Vagina (tissue), 2 donors: ENCODE measurements around the gene SRSF10. TPM values are rescaled to one million over a fixed set of nuclear protein-coding genes. Genes with fewer than 3 reads are reported as not detected.

Experiments
- DNase-seq, 2 donors: peaks; one replicate each; pipeline ENCODE4 v3.0.0-alpha.2; 2017; ENCODE audit errors: extremely low spot score in 2 of 2
- H3K27ac ChIP-seq: fragments of 200-600 bp; sonication (generic); one replicate; pipeline ENCODE4 v1.5.1; 2019
- H3K27me3 ChIP-seq: fragments of 200-600 bp; sonication (generic); one replicate; pipeline ENCODE4 v1.5.1; 2019
- H3K36me3 ChIP-seq, 2 donors: fragments of 200-600 bp; sonication (generic); one replicate each; pipeline ENCODE4 v1.5.1; 2017 to 2019
- H3K4me1 ChIP-seq: fragments of 200-600 bp; sonication (generic); one replicate; pipeline ENCODE4 v1.5.1; 2019
- H3K4me3 ChIP-seq, 2 donors: fragments of 200-600 bp; sonication (generic); 1 replicate in 1 of 2; 2 replicates in 1 of 2; pipeline ENCODE4 v1.5.1; 2016 to 2019
- H3K9me3 ChIP-seq: fragments of 200-600 bp; sonication (generic); one replicate; pipeline ENCODE4 v1.5.1; 2019
- POLR2A ChIP-seq, 2 donors: fragments of 450-650 bp; IDR thresholded peaks; one replicate each; pipeline ENCODE4 v1.6.1; 2017; ENCODE audit warnings: antibody characterized with exemption in 2 of 2, mild to moderate bottlenecking in 2 of 2, moderate library complexity in 2 of 2
- POLR2AphosphoS5 ChIP-seq, 2 donors: sonication (generic); formaldehyde crosslinking; IDR thresholded peaks; one replicate each; pipeline ENCODE4 v1.9.0; 2017; ENCODE audit warnings: antibody characterized with exemption in 2 of 2, mild to moderate bottlenecking in 2 of 2, low read depth in 1 of 2; ENCODE audit not compliant: insufficient read depth in 1 of 2
- intact Hi-C: fragments of 100-400 bp; cut with DNase I; formaldehyde crosslinking; loops from one replicate; pipeline ENCODE4 v1.15.1; 2023
- total RNA-seq: library from RNA; depleted of rRNA; stranded (reverse); fragments of >200 nt; gene quantifications from one replicate; pipeline ENCODE4 v1.2.3, GENCODE V29; 2016
- TF ChIP-seq, protein P1 (sequence below), 3 experiments: fragments of 450-650 bp in 2 of 3; fragments of 200-600 bp in 1 of 3; sonication (generic) in 1 of 3; IDR thresholded peaks; one replicate each; pipeline ENCODE4 v1.5.1; 2017 to 2019; ENCODE audit warnings: antibody characterized with exemption in 3 of 3, mild to moderate bottlenecking in 2 of 3, moderate library complexity in 2 of 3

The SRSF10 gene
- total RNA-seq, 1 donor from 2014 or later, result 72.4 TPM

GRCh38 chr1:23957096-23957495 is 23.0 kb downstream of the SRSF10 start:
- Histone ChIP-seq H3K4me3 (no peak overlapping the region), H3K27ac (no peak overlapping the region), H3K9me3 (no peaks in the 10 kb centered on the region), H3K36me3 (peaks cover 0 to 5% of the 10 kb centered on the region in 2 donors), H3K4me1 (peaks cover 29% of the 10 kb centered on the region), H3K27me3 (no peaks in the 10 kb centered on the region)
- TF ChIP-seq POLR2AphosphoS5 (IDR thresholded peaks at IDR 0.05; ENCODE audit: insufficient read depth in 1 of 2, low read depth in 1 of 2) (no peak), POLR2A (IDR thresholded peaks at IDR 0.05) (no peak)
- TF ChIP-seq, protein P1, sequence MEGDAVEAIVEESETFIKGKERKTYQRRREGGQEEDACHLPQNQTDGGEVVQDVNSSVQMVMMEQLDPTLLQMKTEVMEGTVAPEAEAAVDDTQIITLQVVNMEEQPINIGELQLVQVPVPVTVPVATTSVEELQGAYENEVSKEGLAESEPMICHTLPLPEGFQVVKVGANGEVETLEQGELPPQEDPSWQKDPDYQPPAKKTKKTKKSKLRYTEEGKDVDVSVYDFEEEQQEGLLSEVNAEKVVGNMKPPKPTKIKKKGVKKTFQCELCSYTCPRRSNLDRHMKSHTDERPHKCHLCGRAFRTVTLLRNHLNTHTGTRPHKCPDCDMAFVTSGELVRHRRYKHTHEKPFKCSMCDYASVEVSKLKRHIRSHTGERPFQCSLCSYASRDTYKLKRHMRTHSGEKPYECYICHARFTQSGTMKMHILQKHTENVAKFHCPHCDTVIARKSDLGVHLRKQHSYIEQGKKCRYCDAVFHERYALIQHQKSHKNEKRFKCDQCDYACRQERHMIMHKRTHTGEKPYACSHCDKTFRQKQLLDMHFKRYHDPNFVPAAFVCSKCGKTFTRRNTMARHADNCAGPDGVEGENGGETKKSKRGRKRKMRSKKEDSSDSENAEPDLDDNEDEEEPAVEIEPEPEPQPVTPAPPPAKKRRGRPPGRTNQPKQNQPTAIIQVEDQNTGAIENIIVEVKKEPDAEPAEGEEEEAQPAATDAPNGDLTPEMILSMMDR (IDR thresholded peaks at IDR 0.05), result no peak
- intact Hi-C loops, result loop anchor here (5.0 kb wide), 1 partner anchor 70 kb away; no protein-coding TSS in a partner anchor
- DNase-seq, result no peak

DNA sequence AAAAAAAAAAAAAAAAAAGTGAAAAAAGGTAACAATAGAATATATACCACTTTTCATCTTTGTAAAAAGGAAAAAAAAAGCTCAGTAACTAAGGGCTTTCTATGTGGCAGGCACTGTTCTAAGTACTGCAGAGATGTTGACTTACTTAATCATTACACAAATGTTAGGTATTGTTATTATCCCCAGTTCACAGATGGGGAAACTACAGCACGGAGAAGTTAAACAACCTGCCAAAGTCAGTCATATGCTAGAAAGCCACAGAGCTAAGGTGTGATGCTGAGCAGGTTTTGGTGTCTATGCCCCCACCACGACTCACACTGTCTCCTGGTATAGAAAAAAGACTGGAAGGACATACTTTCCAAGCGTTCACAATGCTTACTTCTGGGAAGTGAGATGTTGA is 27.1 kb downstream of the SRSF10 start:
- no peaks in the 10 kb centered on the region for H3K36me3 ChIP-seq
- no peak overlapping the region for H3K27ac ChIP-seq
- no peak for DNase-seq
- H3K27me3 ChIP-seq, result no peaks in the 10 kb centered on the region
- H3K4me3 ChIP-seq, result no peak overlapping the region
- TF ChIP-seq, protein P1 (IDR thresholded peaks at IDR 0.05), result no peak
- TF ChIP-seq POLR2A (IDR thresholded peaks at IDR 0.05), result no peak
- intact Hi-C loops, result no loop called here
- H3K4me1 ChIP-seq, result peaks cover 9% of the 10 kb centered on the region
- no peaks in the 10 kb centered on the region for H3K9me3 ChIP-seq

GRCh38 chr1:23947366-23947765 is 32.8 kb downstream of the SRSF10 start:
- intact Hi-C loops, result no loop called here

DNA sequence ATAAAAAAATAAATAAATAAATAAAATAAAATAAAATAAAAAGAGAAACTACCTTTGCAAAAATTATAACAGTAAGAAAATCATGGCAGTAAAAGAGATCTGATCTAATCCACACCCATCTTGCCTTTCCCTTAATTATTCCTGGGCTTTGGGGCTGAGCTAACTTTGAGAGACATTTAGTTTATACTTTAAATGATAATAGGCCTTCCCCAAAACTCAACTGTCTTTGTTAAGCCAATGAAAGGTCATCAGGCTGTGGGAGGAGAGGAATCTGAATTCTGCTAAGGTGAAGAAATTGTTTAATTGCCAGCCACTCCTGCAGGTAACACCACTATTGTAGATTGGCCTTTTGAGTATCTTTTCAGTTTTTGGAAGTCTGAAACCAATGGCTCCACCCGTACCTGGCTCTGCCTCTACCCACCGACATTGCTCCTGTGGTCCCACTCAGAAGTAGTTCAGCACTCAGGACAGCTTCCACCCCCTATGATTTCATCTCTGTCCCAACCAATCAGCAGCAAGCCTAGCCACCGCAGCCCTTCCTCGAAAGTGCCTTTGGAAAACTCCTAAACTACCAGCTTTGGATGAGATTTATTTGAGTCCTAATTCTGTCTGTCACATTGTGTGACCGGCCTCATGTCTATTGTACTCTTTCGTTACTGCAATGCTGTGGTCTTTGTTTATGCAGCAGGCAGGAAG is 43.5 kb downstream of the SRSF10 start:
- TF ChIP-seq POLR2AphosphoS5 (IDR thresholded peaks at IDR 0.05; ENCODE audit: insufficient read depth in 1 of 2, low read depth in 1 of 2), result no peak
- TF ChIP-seq, protein P1 (IDR thresholded peaks at IDR 0.05), result no peak
- no peak for TF ChIP-seq POLR2A (IDR thresholded peaks at IDR 0.05)
- no peak for DNase-seq

More at GRCh38 chr1:23947366-23947765, 32.8 kb downstream of the SRSF10 start:
- H3K9me3 ChIP-seq, result no peaks in the 10 kb centered on the region
- DNase-seq, result no peak
- H3K27me3 ChIP-seq, result no peaks in the 10 kb centered on the region
- TF ChIP-seq POLR2AphosphoS5 (IDR thresholded peaks at IDR 0.05; ENCODE audit: insufficient read depth in 1 of 2, low read depth in 1 of 2), result no peak
- TF ChIP-seq, protein P1 (IDR thresholded peaks at IDR 0.05), result no peak
- TF ChIP-seq POLR2A (IDR thresholded peaks at IDR 0.05), result no peak
- no peak overlapping the region for H3K4me3 ChIP-seq
- H3K36me3 ChIP-seq, result no peaks in the 10 kb centered on the region
- no peak overlapping the region for H3K27ac ChIP-seq
- H3K4me1 ChIP-seq, result no peaks in the 10 kb centered on the region

DNA sequence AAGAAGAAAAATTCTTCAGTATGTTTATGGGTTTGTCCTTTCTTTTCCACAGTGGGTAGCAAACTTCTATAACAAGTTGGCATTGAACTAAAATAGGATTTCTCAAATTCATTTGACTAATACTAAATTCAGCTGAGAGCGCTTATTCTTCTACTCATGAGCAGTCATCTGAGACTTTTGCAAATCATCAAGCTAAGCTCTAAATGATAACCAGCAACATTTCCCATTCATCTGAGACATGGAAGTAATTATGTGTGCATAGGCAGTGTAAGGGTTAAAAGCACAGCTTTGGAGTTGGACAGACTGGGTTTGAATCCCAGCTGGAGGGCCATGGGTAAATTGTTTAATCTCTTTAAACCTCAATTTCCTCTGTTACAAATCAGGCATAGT is 48.6 kb downstream of the SRSF10 start:
- H3K4me3 ChIP-seq, result no peak overlapping the region
- no peak overlapping the region for H3K27ac ChIP-seq
- TF ChIP-seq, protein P1 (IDR thresholded peaks at IDR 0.05), result no peak
- TF ChIP-seq POLR2AphosphoS5 (IDR thresholded peaks at IDR 0.05; ENCODE audit: insufficient read depth in 1 of 2, low read depth in 1 of 2) (no peak), POLR2A (IDR thresholded peaks at IDR 0.05) (no peak)
- DNase-seq, result no peak
- no peaks in the 10 kb centered on the region for H3K36me3 ChIP-seq
- no peaks in the 10 kb centered on the region for H3K9me3 ChIP-seq
- H3K27me3 ChIP-seq, result no peaks in the 10 kb centered on the region
- intact Hi-C loops, result no loop called here
- H3K4me1 ChIP-seq, result no peaks in the 10 kb centered on the region

More for the DNA sequence above, 43.5 kb downstream of the SRSF10 start:
- H3K9me3 ChIP-seq, result no peaks in the 10 kb centered on the region
- intact Hi-C loops, result no loop called here
- H3K27me3 ChIP-seq, result no peaks in the 10 kb centered on the region
- no peaks in the 10 kb centered on the region for H3K36me3 ChIP-seq
- H3K4me1 ChIP-seq, result no peaks in the 10 kb centered on the region
- H3K4me3 ChIP-seq, result no peak overlapping the region
- H3K27ac ChIP-seq, result no peak overlapping the region
